Erythroblast (primary cell): ENCODE measurements around the gene MAP4K1.
A peak's percentile ranks its signal among the peaks of the same experiment; 100 is the strongest.
"Not testable (repeated sequence)": the region's sequence is repeated elsewhere in the genome, so short reads cannot be mapped to it uniquely, and the experiment has no call there.

ENCODE experiments used
- DNase-seq, 2 experiments: peaks; one replicate each; lab custom pipeline; 2025; lab: John Stamatoyannopoulos, UW
- GATA1 ChIP-seq: IDR thresholded peaks from 2 replicates; pipeline ENCODE4 v1.6.1; 2011; ENCODE audit warnings: low read depth, mild to moderate bottlenecking, control low read depth, low read length, moderate library complexity
- POLR2A ChIP-seq: IDR thresholded peaks from 2 replicates; pipeline ENCODE4 v1.6.1; 2011; ENCODE audit warnings: mild to moderate bottlenecking, low read length

Gene MAP4K1

DNA sequence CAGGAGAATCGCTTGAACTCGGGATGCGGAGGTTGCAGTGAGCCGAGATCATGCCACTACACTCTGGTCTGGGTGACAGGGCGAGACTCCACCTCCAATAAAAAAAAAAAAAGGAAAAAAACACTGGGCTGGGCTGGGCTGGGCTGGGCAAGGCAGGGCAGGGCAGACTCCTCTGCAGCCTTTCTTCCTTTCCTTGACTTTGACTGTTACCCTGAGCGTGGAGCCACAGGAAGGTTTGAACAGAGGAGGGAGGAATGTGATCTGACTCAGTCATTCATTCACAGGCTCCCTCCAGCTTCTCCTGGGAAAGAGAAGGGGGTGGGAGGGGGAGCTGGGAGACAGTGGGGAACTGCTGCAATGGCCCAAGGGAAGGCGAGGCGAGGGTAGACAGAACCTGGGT, 27.0 kb upstream of the MAP4K1 start:
- DNase-seq = no peak
- TF ChIP-seq GATA1 = no peak

DNA sequence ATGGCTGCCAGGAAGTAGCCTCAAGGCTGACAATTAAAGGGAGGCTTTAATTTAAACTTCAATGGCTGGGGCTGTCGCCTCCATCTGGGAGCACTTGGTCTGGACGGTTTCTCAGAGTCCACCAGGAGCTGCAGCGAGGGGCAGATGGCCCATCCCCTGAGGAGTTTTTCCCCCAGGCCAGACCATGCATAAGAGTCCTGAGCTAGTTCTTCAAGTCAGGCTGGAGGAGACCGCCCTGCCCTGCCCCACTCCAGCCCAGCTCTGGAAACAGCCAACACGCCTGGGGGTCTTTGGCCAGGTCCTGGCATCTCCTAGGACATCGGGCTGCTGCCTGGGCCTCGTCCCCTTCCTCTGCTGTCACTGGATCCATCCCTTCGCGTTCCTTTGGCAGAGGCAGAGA, 24.4 kb upstream of the MAP4K1 start:
- TF ChIP-seq GATA1 = no peak
- TF ChIP-seq POLR2A = no peak

DNA sequence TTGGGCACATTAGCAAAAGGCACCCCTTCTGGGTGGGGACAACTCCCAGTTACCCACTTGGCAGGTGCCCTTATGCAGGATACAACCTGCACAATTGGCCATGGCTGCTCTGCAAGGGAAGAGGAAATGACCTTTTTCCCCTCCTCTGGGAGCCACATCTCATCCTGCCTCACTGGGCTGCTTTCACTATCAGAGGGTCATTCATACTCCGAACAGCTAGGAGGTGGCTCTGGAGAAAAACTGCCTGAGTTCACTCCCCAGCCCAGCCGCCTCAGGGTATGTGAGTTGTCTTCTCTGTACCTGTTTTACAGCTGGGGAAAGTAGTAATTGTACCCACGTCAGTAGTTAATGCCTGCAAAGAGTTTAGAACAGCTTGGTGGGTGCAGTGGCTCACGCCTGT, 22.6 kb upstream of the MAP4K1 start:
- TF ChIP-seq GATA1 (no peak), POLR2A (no peak)
- no peak for DNase-seq

More for the DNA sequence above, 24.4 kb upstream of the MAP4K1 start:
- no peak for DNase-seq

GRCh38 chr19:38639679-38640078, 21.9 kb upstream of the MAP4K1 start:
- TF ChIP-seq POLR2A = no peak
- TF ChIP-seq GATA1 = no peak
- no peak for DNase-seq

DNA sequence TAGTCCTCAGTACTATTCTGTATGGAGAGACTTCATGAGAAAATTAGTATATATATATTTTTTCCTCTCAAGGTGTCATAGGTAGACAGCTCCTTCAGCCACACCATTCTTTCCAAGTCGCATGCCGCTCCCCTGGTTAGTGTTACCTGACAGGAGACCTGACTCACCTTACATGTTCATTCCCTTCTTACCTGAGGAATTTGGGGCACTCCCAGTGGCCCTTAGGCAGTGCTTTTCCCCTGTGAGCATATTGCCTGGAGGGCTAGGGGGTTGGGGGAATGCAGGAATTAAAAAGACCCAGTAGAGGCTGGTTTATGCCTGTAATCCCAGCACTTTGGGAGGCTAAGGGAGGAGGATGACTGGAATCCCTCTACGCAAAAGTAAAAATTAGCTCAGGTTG, 20.7 kb upstream of the MAP4K1 start:
- no peak for TF ChIP-seq POLR2A
- TF ChIP-seq GATA1 = no peak
- no peak for DNase-seq

DNA sequence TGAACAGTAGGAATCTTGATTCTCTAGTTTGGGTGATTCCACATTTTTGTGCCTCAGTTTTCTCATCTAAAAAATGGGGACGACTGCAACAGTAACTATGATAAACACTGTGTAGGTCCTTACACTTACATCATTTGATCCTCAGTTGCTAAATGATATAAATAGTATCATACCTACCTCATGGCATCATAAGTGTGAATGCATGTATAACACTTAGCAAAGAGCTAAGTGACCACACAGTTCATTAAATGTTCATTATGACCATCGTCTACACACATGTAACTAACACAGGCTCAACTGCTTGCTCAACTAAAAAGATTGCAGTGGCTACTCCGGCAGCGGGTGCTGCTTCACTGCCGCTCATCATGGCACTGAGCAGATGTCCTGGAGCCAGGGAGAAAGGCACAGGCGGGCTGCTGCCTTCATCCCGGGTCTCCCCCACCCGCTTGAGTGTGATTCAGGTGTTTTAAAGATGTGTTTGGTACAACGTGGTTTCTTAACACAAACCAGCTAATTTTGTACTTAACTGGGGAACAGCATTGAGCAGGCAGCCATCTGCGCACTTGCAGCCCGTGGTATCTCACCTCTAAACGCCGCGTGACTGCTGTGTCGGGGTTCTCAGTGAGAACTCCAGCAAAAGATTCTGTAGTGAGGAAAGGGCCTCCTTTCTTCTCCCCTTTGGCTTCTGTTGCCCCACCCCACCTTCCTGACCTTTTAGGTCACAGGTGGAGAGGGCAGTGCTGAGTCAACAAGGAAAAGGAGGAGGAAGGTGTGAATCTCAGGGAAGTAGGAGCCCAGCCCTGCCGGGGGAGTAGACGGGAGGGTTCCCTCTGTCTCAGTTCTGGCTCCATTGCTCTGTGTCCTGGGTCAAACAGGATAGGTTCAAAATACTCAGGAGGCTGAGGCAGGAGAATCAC, 18.0 kb upstream of the MAP4K1 start:
- no peak for TF ChIP-seq GATA1
- TF ChIP-seq POLR2A = no peak
- DNase-seq = no peak

DNA sequence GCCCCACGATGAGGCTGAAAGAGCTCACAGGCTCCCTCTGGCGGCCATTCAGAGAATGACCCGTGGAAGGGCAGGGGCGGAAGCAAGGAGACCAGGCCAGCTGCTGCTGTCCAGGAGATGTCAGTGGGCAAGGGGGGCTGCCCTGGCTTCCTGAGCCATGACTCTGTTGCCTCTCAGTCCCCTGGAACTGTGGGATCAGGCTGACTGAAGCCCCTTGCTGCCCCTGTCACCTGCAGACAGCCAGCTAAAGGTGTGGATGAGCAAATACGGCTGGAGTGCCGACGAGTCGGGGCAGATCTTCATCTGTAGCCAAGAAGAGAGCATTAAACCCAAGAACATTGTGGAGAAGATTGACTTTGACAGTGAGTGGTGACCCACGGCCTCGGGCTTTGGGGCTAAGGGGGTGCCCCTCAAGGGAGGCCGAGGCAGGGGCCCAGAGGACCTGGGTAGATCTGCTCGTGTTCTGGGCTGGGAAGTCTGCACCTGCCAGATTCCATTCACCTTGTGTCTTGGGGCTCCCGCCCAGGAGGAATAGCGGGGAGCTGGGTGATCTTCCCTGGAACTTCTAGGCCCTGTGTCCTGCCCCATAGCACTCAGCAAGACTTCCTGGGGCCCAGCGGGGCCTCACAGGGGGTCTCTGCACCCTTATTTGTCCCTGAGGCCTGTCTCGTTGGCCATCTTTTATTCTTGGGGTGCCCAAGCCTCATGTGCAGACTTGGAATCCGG, 17.2 kb upstream of the MAP4K1 start:
- peak; percentile 71 to 85 for DNase-seq
- no peak for TF ChIP-seq POLR2A
- no peak for TF ChIP-seq GATA1

DNA sequence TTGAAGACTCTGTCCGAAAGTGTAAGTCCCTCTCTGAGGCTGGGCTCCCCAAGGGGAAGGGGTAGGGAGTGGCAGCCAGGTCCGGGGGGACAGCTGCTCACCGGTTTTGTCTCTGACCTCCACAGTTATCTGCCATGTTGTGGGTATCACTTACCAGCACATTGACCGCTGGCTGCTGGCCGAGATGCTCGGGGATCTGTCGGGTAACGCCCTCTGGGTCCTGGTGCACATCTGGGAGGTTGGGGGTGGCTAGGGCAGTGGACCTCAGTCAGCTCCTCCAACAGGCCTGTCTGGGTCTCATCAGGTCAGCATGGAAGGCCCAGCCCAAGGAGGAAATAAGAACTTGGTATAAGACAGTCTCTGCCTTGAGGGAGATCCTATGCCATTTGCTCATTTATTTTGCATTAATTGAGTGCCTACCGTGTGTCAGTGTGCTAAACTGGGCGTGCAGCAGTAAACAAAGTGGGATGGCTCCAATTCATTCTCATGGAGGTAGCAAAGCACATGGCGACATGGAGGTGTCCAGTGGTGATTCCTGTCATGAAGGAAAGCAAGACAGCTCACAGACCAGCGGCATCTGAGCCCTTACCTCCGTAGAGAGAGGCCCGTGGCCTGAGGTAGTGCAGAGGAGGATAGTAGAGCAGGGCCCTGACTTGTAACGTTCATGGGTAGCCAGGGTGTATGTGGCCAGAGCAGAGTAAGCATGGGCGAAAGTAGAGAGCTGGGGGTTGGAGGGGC, 14.9 kb upstream of the MAP4K1 start:
- TF ChIP-seq GATA1 = no peak
- TF ChIP-seq POLR2A = peak; percentile 39
- DNase-seq = peak; percentile 49 to 77

DNA sequence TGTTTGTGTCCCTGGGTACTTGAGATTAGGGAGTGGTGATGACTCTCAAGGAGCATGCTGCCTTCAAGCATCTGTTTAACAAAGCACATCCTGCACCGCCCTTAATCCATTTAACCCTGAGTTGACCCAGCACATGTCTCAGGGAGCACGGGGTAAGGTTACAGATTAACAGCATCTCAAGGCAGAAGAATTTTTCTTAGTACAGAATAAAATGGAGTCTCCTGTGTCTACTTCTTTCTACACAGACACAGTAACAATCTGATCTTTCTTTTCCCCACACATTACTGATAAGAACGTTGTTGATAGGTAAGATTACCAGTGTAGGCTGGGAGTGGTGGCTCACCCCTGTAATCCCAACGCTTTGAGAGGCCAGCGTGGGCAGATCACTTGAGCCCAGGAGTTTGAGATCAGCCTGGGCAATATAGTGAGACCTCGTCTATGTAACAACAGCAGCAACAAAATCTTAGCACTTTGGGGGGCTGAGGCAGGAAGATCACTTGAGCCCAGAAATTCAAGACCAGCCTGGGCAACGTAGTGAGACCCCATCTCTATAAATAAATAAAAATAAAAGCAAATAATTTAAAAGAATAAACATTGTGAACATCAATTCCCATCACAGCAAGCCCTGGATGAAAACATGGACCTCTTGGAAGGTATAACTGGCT, 14.2 kb upstream of the MAP4K1 start:
- DNase-seq = not testable (repeated sequence)

DNA sequence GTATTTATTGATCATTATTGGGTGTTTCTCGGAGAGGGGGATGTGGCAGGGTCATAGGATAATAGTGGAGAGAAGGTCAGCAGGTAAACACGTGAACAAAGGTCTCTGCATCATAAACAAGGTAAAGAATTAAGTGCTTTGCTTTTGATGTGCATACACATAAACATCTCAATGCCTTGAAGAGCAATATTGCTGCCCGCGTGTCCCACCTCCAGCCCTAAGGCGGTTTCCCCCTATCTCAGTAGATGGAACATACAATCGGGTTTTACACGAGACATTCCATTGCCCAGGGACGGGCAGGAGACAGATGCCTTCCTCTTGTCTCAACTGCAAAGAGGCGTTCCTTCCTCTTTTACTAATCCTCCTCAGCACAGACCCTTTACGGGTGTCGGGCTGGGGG, 13.5 kb upstream of the MAP4K1 start:
- DNase-seq = not testable (repeated sequence)

GRCh38 chr19:38629568-38629967, 11.8 kb upstream of the MAP4K1 start:
- TF ChIP-seq POLR2A (no peak), GATA1 (no peak)
- no peak for DNase-seq

DNA sequence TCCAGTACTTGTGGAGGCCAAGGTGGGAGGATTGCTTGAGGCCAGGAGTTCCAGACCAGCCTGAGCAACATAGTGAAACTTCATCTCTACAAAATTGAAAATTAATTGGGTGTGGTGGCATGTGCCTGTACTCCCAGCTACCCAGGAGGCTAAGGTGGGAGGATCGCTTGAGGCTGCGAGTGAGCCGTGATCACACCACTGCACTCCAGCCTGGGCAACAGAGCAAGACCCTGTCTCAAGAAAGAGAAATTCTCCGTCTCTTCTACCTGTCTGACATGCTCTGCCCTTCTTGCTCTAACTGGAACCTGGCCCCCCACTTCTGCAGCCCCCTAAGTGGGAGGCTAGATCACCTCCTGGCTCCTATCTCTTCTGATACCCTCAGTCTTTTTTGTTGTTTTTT, 8.6 kb upstream of the MAP4K1 start:
- no peak for TF ChIP-seq POLR2A
- DNase-seq = no peak

DNA sequence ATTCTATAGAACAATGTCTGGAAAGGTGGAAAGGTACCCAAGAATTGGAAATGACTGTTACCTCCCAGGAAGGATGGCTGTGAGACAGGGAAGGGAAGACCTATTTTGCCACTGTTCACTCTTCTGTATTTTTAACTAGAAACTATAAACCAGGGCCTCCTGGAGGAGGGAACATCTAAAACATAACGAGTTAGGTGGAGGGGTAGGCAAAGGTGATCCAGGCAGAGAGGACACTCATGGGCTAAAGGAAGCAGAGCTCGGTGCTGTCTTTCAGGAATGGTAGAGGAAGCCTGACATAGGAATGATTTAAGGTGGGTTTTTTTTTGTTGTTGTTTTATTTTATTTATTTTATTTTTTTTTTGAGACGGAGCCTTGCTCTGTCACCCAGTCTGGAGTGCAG, 7.1 kb upstream of the MAP4K1 start:
- TF ChIP-seq GATA1 (no peak), POLR2A (no peak)
- DNase-seq = no peak
